IMR-90 (cell line): Measurements from ENCODE around the gene GAREM1. TPM values are rescaled to one million over a fixed set of nuclear protein-coding genes. Genes with fewer than 3 reads are reported as not detected.

ENCODE experiments used
- ATAC-seq: fragments of 200-7000 bp; cut with Tn5 transposase; 2 replicates; pipeline ENCODE4 v1.9.1; 2020; ENCODE audit warnings: low read depth, mild to moderate bottlenecking, moderate library complexity
- BruUV-seq: library from RNA; stranded (reverse); fragments of 400-500 nt; replicated peaks from 2 replicates; lab custom pipeline; 2021; lab: Mats Ljungman, UMichigan
- CTCF ChIA-PET: fragments of 300-600 bp; formaldehyde crosslinking; extraction: SDS; loops from one replicate; lab custom pipeline; 2021; ENCODE audit warnings: antibody characterized with exemption; lab: Yijun Ruan, JAX
- POLR2A ChIA-PET: fragments of 300-600 bp; sonication (Branson Sonifier 250); formaldehyde crosslinking; loops from one replicate; lab custom pipeline; 2022; ENCODE audit warnings: antibody characterized with exemption; ENCODE audit not compliant: unreplicated experiment; lab: Charles Lee
- DNase-seq: peaks from one replicate; pipeline ENCODE4 v3.0.0; 2013
- H2AFZ ChIP-seq: replicated peaks from 2 replicates; pipeline ENCODE3; 2013; ENCODE audit warnings: low read length, mild to moderate bottlenecking; ENCODE audit not compliant: poor library complexity
- H2AK5ac ChIP-seq: 2 replicates; pipeline ENCODE4 v1.6.1; 2013; ENCODE audit warnings: low read depth, low read length, inconsistent platforms
- H2AK9ac ChIP-seq: replicated peaks from 2 replicates; pipeline ENCODE3; 2013; ENCODE audit warnings: mild to moderate bottlenecking, low read depth, low read length, moderate library complexity; ENCODE audit not compliant: poor library complexity
- H2BK120ac ChIP-seq: 2 replicates; pipeline ENCODE4 v1.6.1; 2013; ENCODE audit warnings: low read depth, low read length, inconsistent platforms
- H2BK15ac ChIP-seq: 3 replicates; pipeline ENCODE4 v1.6.1; 2013; ENCODE audit warnings: low read depth, low read length, inconsistent platforms
- H2BK20ac ChIP-seq: 2 replicates; pipeline ENCODE4 v1.6.1; 2013; ENCODE audit warnings: low read depth, mild to moderate bottlenecking, inconsistent platforms, low read length, moderate library complexity
- H2BK5ac ChIP-seq: 2 replicates; pipeline ENCODE4 v1.6.1; 2013; ENCODE audit warnings: mild to moderate bottlenecking, low read depth, low read length, inconsistent platforms; ENCODE audit not compliant: poor library complexity, severe bottlenecking
- H3K14ac ChIP-seq: replicated peaks from 2 replicates; pipeline ENCODE4 v1.6.1; 2013; ENCODE audit warnings: low read depth, low read length, inconsistent platforms
- H3K18ac ChIP-seq: 2 replicates; pipeline ENCODE4 v1.6.1; 2013; ENCODE audit warnings: low read depth, low read length, control low read depth
- H3K23ac ChIP-seq: 2 replicates; pipeline ENCODE4 v1.6.1; 2013; ENCODE audit warnings: low read depth, low read length, inconsistent platforms
- H3K27ac ChIP-seq: 2 replicates; pipeline ENCODE4 v1.5.1; 2013; ENCODE audit warnings: mild to moderate bottlenecking, control low read depth, low read length; ENCODE audit not compliant: insufficient read depth
- H3K27me3 ChIP-seq: 2 replicates; pipeline ENCODE4 v1.6.1; 2013; ENCODE audit warnings: low read length; ENCODE audit not compliant: control insufficient read depth, insufficient read depth
- H3K36me3 ChIP-seq: 2 replicates; pipeline ENCODE4 v1.6.1; 2013; ENCODE audit warnings: low read length, mixed read lengths; ENCODE audit not compliant: control insufficient read depth, insufficient read depth
- H3K4ac ChIP-seq: 2 replicates; pipeline ENCODE4 v1.6.1; 2013; ENCODE audit warnings: low read depth, low read length, inconsistent platforms
- H3K4me1 ChIP-seq: 2 replicates; pipeline ENCODE4 v1.6.1; 2013; ENCODE audit warnings: low read length, mixed read lengths; ENCODE audit not compliant: control insufficient read depth, insufficient read depth
- H3K4me2 ChIP-seq: 2 replicates; pipeline ENCODE4 v1.6.1; 2013; ENCODE audit warnings: low read depth, mild to moderate bottlenecking, control low read depth, low read length, moderate library complexity
- H3K4me3 ChIP-seq: 2 replicates; pipeline ENCODE4 v1.5.1; 2013; ENCODE audit warnings: low read depth, mild to moderate bottlenecking, control low read depth, low read length, moderate library complexity; ENCODE audit not compliant: insufficient read depth
- H3K56ac ChIP-seq: 2 replicates; pipeline ENCODE4 v1.6.1; 2013; ENCODE audit warnings: low read length, inconsistent platforms; ENCODE audit not compliant: insufficient read depth; ENCODE audit errors: extremely low read depth
- H3K79me1 ChIP-seq, 2 experiments: 2 replicates each; pipeline ENCODE4 v1.6.1; 2013; ENCODE audit warnings: low read length in 2 of 2, inconsistent platforms in 1 of 2, low read depth in 1 of 2
- H3K9ac ChIP-seq: 2 replicates; pipeline ENCODE4 v1.6.1; 2013; ENCODE audit warnings: low read depth, low read length, control low read depth
- H3K9me1 ChIP-seq: 2 replicates; pipeline ENCODE4 v1.6.1; 2013; ENCODE audit warnings: low read length, inconsistent platforms; ENCODE audit not compliant: insufficient read depth
- H3K9me3 ChIP-seq: 2 replicates; pipeline ENCODE4 v1.6.1; 2013; ENCODE audit warnings: low read length; ENCODE audit not compliant: control insufficient read depth, insufficient read depth
- H4K20me1 ChIP-seq: 2 replicates; pipeline ENCODE4 v1.6.1; 2013; ENCODE audit warnings: low read length, inconsistent platforms; ENCODE audit not compliant: insufficient read depth
- H4K5ac ChIP-seq: 2 replicates; pipeline ENCODE4 v1.6.1; 2013; ENCODE audit warnings: mild to moderate bottlenecking, low read depth, low read length, control low read depth
- H4K8ac ChIP-seq, 2 experiments: 2 replicates each; pipeline ENCODE4 v1.6.1; 2013; ENCODE audit warnings: low read depth in 2 of 2, low read length in 2 of 2, control low read depth in 1 of 2, inconsistent platforms in 1 of 2
- H4K91ac ChIP-seq: 2 replicates; pipeline ENCODE4 v1.6.1; 2013; ENCODE audit warnings: low read depth, low read length, inconsistent platforms; ENCODE audit not compliant: insufficient read depth
- MAFK ChIP-seq: IDR thresholded peaks from 2 replicates; pipeline ENCODE4 v1.6.1; 2012; ENCODE audit warnings: low read depth, low read length, improper control_type of control experiment
- MAZ ChIP-seq: IDR thresholded peaks from 2 replicates; pipeline ENCODE4 v1.6.1; 2012; ENCODE audit warnings: low read depth, mild to moderate bottlenecking, low read length, improper control_type of control experiment, moderate library complexity, borderline replicate concordance
- RCOR1 ChIP-seq: IDR thresholded peaks from 2 replicates; pipeline ENCODE4 v1.6.1; 2012; ENCODE audit warnings: mild to moderate bottlenecking, low read length, improper control_type of control experiment; ENCODE audit not compliant: insufficient replicate concordance
- SMC3 ChIP-seq: fragments of 150-350 bp; IDR thresholded peaks from 2 replicates; pipeline ENCODE4 v1.6.1; 2016; ENCODE audit warnings: low read depth, mild to moderate bottlenecking, antibody characterized with exemption, low read length, moderate library complexity
- WGBS, 2 experiments: methylation state at CpG; one replicate each; pipeline versions ENCODE4 v1.1.5 to v1.1.7; 2013; ENCODE audit warnings: missing lambda C conversion rate in 2 of 2; ENCODE audit not compliant: insufficient read length in 1 of 2; ENCODE audit errors: extremely low coverage in 2 of 2; 5-methylcytosine and 5-hydroxymethylcytosine counted together
- dilution Hi-C: fragments of 300-500 bp; cut with HindIII; formaldehyde crosslinking; loops from one replicate; pipeline ENCODE4 v1.14.3; 2018; ENCODE audit warnings: low sequenced_read_pairs; ENCODE audit not compliant: unreplicated experiment
- in situ Hi-C: fragments of 300-500 bp; cut with MboI; formaldehyde crosslinking; loops from 3 replicates; pipeline ENCODE4 v1.14.3; 2019; ENCODE audit warnings: low sequenced_read_pairs, inconsistent platforms, mixed read lengths
- intact Hi-C: fragments of 100-400 bp; cut with micrococcal nuclease; formaldehyde crosslinking; loops from 2 replicates; pipeline ENCODE4 v1.10.0; 2022
- polyA plus RNA-seq, 3 experiments: library from polyadenylated mRNA; depleted of rRNA; stranded (reverse); fragments of >200 nt; gene quantifications; 2 replicates each; pipeline ENCODE4 v1.2.3, GENCODE V29; 2012; ENCODE audit warnings: low replicate concordance in 1 of 3
- total RNA-seq: library from RNA; depleted of rRNA; stranded (reverse); fragments of >200 nt; gene quantifications from 2 replicates; pipeline ENCODE4 v1.2.3, GENCODE V29; 2012

The GAREM1 gene
- total and polyA plus RNA-seq, 2 of the 4 experiments (the other 2 are of a cell fraction), result 1.4 to 2.3 TPM

- ChIA-PET CTCF (interaction anchor here (3.8 kb wide), 1 partner anchor 191 kb away, joined by 23 read pairs; the partner anchor contains the start of gene GAREM1), POLR2A (interaction anchor here (0.6 kb wide), 1 partner anchor 30 kb away, joined by 3 read pairs; no protein-coding TSS in a partner anchor)
- DNase-seq, result no peak
- no CpG with 5 or more reads among the region's 4 CpGs for WGBS, 2 experiments
- H3K9ac ChIP-seq, result no peak overlapping the region
- no peak overlapping the region for H2AK9ac ChIP-seq
- H4K5ac ChIP-seq, result no peak overlapping the region
- no peak overlapping the region for H3K4ac ChIP-seq
- in situ Hi-C loops, result loop anchor here (5.0 kb wide), 2 partner anchors 194 to 274 kb away; partner anchors contain the start of gene GAREM1
- no peaks in the 10 kb centered on the region for H3K9me1 ChIP-seq
- H4K20me1 ChIP-seq, result no peaks in the 10 kb centered on the region
- H3K9me3 ChIP-seq, result no peaks in the 10 kb centered on the region
- no peak overlapping the region for H4K8ac ChIP-seq
- no peak overlapping the region for H3K4me3 ChIP-seq
- intact Hi-C loops, result no loop called here
- H4K91ac ChIP-seq, result no peak overlapping the region
- H2AK5ac ChIP-seq, result no peak overlapping the region
- H2BK20ac ChIP-seq, result no peak overlapping the region
- H3K14ac ChIP-seq, result no peak overlapping the region
- no peak overlapping the region for H2BK15ac ChIP-seq
- H3K23ac ChIP-seq, result no peak overlapping the region
- H2AFZ ChIP-seq, result no peak overlapping the region
- ATAC-seq, result no peak
- no TSS peak for BruUV-seq
- no peak overlapping the region for H3K56ac ChIP-seq
- H2BK120ac ChIP-seq, result no peak overlapping the region
- no peak overlapping the region for H3K18ac ChIP-seq
- no peak overlapping the region for H3K27ac ChIP-seq
- no peak overlapping the region for H3K4me2 ChIP-seq
- no peak for TF ChIP-seq MAZ
- no peak for TF ChIP-seq MAFK
- TF ChIP-seq RCOR1, result no peak
- TF ChIP-seq SMC3, result no peak
- H3K79me1 ChIP-seq, result no peaks in the 10 kb centered on the region
- H3K36me3 ChIP-seq, result no peaks in the 10 kb centered on the region
- H2BK5ac ChIP-seq, result no peak overlapping the region
- no peaks in the 10 kb centered on the region for H3K27me3 ChIP-seq
- H3K4me1 ChIP-seq, result no peaks in the 10 kb centered on the region
- dilution Hi-C loops, result loop anchor here (25.0 kb wide), 1 partner anchor 184 kb away; the partner anchor contains the start of gene GAREM1
These were observed 192.4 kb downstream of the GAREM1 start for GRCh38 chr18:32278177-32278799.
